ENCODE results near the gene TYK2. TPM values are rescaled to one million over a fixed set of nuclear protein-coding genes. Genes with fewer than 3 reads are reported as not detected.
"Not testable (repeated sequence)": the region's sequence is repeated elsewhere in the genome, so short reads cannot be mapped to it uniquely, and the experiment has no call there.

TYK2 gene
- total RNA-seq, 1 donor = 93.2 TPM

DNA sequence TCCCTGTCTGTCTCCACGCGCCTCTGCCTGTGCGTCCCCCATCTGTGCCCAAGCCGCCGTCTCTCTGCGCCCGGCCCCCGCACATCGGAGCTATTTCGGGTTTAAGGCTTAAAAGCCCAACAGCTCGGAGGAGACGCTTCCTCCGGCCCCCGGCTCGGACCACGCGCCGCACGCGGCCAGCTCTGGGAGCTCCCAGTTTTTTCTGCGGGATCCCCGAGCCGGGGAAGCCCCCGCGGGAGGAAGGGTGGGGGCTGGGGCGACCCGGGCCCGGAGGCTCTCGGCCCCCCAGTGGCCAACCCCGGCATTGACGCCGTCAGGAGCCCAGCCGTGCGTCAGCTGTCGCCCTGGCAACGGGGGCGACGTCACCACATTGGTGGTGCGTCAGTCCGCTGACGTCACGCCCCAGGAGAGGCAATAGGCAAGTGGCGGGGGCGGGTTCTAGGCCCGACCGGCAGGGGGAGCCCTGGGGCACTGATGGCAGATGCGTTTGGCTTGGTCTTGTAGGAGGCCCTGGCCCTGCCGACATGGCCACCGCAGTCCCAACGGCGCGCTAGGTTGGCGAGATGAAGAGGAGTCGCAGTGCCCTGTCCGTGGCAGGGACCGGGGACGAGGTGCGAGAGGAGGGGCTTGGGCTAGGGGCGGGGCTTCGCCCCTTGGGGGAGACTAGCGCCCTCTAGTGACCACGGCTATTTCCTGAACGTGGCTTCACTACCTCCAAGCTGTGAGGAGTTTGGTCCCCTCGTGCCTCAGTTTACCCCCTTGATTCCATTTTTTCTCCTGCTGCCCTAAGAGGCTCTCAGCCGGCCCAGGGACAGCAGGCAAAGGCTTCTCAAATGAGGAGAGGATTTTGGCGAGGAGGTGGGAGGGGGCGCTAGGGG lies 36.2 kb upstream of the TYK2 start:
- peaks cover 75% of the 10 kb centered on the region for H3K4me1 ChIP-seq (ENCODE audit: insufficient read depth, low read length)
- H3K9me3 ChIP-seq (ENCODE audit: low read depth, low read length) = no peaks in the 10 kb centered on the region
- peak overlapping the region; percentile 30 for H3K4me3 ChIP-seq (ENCODE audit: low read length)
- H3K27me3 ChIP-seq (ENCODE audit: insufficient read depth, low read length) = peaks cover 42% of the 10 kb centered on the region

DNA sequence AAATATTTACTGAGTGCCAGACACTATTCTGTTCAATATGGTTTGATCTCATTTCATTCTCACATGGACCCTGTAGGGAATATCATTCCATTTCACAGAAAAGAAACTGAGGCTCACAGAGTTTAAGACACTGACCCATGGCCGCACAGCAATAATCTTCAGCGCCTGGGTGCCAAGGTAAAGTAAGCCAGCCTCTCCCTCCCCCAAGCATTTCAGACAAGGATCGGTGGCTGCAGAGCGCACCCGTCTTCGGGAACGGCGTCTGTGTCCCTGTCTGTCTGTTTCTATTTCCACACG lies 35.7 kb upstream of the TYK2 start:
- H3K27me3 ChIP-seq (ENCODE audit: insufficient read depth, low read length) = peaks cover 36% of the 10 kb centered on the region
- no peaks in the 10 kb centered on the region for H3K9me3 ChIP-seq (ENCODE audit: low read depth, low read length)
- peak overlapping the region; percentile 30 for H3K4me3 ChIP-seq (ENCODE audit: low read length)
- H3K4me1 ChIP-seq (ENCODE audit: insufficient read depth, low read length) = peaks cover 75% of the 10 kb centered on the region

DNA sequence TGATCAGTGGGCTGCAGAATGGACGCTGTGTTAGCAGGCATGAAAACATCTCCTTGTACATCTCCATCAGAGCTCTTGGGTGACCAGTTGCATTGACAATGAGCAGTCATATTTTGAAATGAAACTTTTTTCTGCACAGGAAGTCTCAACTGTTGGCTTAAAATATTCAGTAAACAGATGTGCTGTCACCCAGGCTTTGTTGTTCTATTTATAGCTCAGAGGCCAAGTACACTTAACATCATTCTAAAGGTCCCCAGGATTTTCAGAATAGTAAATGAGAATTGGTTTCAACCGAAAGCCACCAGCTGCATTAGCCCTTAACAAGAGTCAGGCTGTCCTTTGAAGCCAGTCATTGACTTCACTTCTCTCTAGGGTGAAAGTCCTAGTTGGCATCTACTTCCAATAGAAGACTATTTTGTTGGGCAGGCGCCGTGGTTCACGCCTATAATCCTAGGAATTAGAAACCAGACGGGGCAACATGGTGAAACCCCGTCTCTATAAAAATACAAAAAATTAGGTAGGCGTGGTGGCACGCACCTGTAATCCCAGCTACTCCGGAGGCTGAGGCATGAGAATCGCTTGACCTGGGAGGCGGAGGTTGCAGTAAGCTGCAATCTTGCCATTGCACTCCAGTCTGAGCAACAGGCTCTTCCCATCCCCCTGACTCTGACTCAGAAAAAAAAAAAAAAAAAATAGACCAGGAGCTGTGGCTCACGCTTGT lies 32.0 kb upstream of the TYK2 start:
- Histone ChIP-seq H3K4me1 (ENCODE audit: insufficient read depth, low read length) (peaks cover 79% of the 10 kb centered on the region), H3K4me3 (ENCODE audit: low read length) (no peak overlapping the region), H3K27me3 (ENCODE audit: insufficient read depth, low read length) (peaks cover 6% of the 10 kb centered on the region), H3K9me3 (ENCODE audit: low read depth, low read length) (no peaks in the 10 kb centered on the region)

DNA sequence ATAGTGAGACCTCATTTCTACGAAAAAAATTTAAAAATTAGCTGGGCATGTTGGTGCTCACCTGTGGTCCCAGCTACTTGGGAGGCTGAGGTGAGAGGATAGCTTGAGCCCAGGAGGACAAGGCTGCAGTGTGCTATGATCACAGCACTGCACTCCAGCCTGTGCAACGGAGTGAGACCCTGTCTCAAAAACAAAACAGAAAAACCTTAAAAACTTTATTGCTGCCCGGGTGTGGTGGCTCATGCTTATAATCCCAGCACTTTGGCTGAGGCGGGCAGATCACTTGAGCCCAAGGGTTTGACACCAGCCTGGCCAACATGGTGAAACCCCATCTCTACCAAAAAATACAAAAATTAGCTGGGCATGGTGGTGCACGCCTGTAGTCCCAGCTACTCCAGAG lies 30.9 kb upstream of the TYK2 start:
- not testable (repeated sequence) for H3K27me3 ChIP-seq (ENCODE audit: insufficient read depth, low read length); H3K9me3 ChIP-seq (ENCODE audit: low read depth, low read length); H3K4me3 ChIP-seq (ENCODE audit: low read length)
- H3K4me1 ChIP-seq (ENCODE audit: insufficient read depth, low read length) = peaks cover 78% of the 10 kb centered on the region

DNA sequence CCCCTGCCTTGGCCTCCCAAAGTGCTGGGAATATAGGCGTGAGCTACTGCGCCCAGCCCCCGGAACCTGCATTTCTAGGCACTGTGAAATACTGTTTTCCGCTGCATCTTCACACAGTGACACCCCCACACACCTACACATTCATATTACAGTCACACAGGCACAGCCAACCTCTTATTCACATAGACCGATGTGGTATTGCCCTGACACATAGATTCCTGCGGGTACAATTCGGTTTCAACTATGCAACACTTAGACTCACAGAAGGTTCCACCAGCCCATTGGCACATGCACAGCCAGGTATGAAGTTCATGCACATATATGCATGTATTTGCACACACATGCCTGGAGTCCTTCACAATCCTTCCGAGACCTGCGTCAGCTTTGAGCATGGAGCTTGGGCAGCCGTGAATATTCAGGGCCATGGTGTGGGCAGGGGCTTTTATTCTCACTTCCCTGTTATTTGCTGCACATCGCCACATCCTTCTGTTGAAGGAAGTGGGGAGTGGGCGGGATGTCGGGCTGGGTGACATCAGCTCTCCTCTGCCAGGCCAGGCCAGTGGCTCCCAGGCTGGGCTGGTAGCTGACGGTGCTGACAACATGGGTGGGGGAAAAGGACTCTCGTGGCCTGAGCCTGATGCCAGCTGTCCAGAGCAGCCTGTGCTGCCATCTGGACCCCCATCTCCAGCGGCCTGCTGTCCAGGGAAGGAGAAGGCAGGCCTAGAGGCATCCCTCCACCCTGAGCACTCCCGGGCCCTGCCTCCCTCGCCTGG lies 28.3 kb upstream of the TYK2 start:
- H3K9me3 ChIP-seq (ENCODE audit: low read depth, low read length) = no peaks in the 10 kb centered on the region
- no peaks in the 10 kb centered on the region for H3K27me3 ChIP-seq (ENCODE audit: insufficient read depth, low read length)
- H3K4me3 ChIP-seq (ENCODE audit: low read length) = no peak overlapping the region
- peaks cover 93% of the 10 kb centered on the region for H3K4me1 ChIP-seq (ENCODE audit: insufficient read depth, low read length)

DNA sequence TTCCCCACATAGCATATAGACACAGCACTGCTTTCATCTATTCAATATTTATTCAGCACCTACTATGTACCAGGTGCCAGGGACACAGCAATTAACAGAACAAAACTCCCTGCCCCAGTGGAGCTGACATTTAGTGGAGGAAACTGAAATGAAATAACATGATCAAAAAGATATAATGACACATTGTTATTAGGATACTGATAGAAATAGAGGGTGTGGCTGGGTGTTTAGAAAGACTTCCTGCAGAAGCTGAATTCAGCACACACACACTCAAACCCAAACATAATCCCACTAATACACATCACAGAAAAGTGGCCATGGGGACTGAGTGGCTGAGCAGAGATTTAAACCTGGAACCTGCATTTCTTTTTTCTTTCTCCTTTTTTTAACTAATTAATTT lies 26.7 kb upstream of the TYK2 start:
- no peaks in the 10 kb centered on the region for H3K27me3 ChIP-seq (ENCODE audit: insufficient read depth, low read length)
- H3K4me1 ChIP-seq (ENCODE audit: insufficient read depth, low read length) = peaks cover 92% of the 10 kb centered on the region
- no peaks in the 10 kb centered on the region for H3K9me3 ChIP-seq (ENCODE audit: low read depth, low read length)
- H3K4me3 ChIP-seq (ENCODE audit: low read length) = no peak overlapping the region

DNA sequence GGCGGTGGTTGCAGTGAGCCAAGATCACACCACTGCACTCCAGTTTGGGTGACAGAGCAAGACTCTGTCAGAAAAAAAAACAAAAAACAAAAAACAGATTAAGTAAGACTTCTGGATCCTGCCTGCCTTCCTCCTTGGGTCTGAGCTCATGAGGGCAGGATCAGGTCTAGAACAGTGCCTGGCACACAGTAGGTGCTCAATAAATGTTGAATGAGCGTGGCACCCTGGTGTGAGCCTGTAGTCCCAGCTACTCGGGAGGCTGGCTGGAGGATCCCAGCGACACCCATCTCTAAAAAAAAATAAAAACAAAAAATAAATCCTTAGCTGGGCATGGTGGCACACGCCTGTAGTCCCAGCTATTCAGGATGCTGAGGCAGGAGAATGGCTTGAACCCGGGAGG lies 25.8 kb upstream of the TYK2 start:
- peaks cover 92% of the 10 kb centered on the region for H3K4me1 ChIP-seq (ENCODE audit: insufficient read depth, low read length)
- H3K9me3 ChIP-seq (ENCODE audit: low read depth, low read length) = no peaks in the 10 kb centered on the region
- no peak overlapping the region for H3K4me3 ChIP-seq (ENCODE audit: low read length)
- H3K27me3 ChIP-seq (ENCODE audit: insufficient read depth, low read length) = no peaks in the 10 kb centered on the region

DNA sequence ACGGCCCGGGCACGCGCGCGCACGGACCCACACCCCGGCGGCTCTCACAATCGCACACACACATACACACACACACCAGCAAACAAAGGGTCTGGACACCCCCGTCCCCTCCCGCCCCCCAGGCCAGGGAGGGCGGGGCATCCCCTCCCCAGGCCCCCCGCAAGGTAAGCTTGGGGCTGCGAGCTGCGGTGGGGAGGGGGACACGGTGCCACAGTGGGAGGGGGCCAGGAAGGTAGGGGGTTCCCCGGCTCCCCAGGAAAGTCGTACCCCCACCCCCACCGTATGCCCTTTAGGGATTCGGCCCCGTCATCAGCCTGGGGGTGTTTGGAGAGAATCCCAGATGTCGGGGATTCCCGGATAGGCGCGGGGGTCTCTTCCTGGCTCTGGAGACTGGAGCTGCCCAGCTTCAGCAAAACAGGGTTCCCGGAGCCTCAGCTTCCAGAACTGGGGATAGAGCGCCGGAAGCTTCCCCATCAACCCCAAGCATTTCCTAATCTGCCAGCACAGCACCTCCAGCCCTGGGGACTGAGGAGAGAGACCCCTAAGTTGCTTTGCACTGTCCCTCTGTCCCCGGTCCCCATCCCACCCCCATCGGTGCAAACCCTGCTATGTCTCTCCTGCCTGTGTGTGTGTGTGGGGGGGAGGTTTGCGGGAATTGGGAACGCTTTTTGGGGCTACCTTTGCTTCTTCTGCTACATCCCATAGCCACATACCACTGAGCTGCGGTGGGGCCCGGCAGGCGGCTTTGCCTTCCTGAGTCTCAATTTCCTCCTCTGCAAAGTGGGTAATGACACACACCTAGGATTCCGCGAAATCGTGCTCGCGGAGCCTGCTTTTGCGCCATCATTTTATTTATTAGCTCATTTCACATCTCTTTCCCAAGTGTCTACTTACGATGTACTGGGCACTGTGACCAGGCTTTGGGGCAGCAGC lies 24.8 kb upstream of the TYK2 start:
- Histone ChIP-seq H3K9me3 (ENCODE audit: low read depth, low read length) (no peaks in the 10 kb centered on the region), H3K27me3 (ENCODE audit: insufficient read depth, low read length) (no peaks in the 10 kb centered on the region), H3K4me3 (ENCODE audit: low read length) (no peak overlapping the region), H3K4me1 (ENCODE audit: insufficient read depth, low read length) (peaks cover 92% of the 10 kb centered on the region)

DNA sequence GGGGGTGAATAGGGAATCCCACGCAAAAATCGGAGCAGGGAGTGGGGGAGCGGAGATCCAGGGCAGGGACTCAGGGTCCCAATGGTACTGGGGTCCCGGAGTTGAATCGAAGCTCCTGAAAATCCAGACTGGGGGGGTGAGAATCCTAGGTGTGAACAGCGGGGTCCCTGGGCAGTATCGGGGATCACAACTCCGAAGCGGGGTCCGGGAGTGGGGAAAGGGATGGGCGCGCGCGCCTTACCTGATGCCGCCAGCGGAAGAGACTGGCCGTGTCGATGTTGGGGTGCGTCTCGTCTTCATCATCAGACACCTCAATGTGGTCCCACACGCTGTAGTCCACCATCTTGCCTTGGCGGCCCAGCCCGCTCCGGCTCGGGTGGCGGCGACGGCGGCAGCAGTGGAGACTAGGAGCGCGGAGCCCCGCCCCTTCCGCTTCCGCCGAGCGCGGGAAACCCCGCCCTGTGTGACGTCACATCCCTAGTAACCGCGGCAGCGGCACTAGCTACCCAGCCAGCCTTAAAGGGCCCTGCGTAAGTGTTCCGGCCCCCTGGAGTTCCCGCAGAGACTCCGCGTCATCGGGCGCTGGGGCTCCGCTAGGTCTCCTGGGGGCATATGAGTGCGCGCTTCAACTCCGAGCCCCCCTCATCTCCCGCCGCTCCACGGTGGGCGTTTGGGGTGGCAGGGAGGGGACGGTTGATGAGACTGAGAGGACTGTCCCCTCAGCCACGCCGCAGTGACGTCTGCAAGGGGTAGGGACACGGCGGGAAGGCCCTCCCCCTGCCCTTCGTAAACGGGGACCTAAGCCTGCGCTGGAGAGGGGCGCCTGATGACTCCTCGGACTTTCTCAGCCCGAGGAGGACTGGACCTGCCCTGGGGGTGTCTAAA lies 23.0 kb upstream of the TYK2 start, which contains the start of gene CDC37:
CDC37 (minus strand) TSS at position 406 of the 885 bp plus-strand sequence; CDS start at position 343, 63 bp downstream.
- H3K9me3 ChIP-seq (ENCODE audit: low read depth, low read length) = no peaks in the 10 kb centered on the region
- no peaks in the 10 kb centered on the region for H3K27me3 ChIP-seq (ENCODE audit: insufficient read depth, low read length)
- H3K4me3 ChIP-seq (ENCODE audit: low read length) = peak within 1 kb of the TSS; percentile 94
- peaks cover 78% of the 10 kb centered on the region for H3K4me1 ChIP-seq (ENCODE audit: insufficient read depth, low read length)

DNA sequence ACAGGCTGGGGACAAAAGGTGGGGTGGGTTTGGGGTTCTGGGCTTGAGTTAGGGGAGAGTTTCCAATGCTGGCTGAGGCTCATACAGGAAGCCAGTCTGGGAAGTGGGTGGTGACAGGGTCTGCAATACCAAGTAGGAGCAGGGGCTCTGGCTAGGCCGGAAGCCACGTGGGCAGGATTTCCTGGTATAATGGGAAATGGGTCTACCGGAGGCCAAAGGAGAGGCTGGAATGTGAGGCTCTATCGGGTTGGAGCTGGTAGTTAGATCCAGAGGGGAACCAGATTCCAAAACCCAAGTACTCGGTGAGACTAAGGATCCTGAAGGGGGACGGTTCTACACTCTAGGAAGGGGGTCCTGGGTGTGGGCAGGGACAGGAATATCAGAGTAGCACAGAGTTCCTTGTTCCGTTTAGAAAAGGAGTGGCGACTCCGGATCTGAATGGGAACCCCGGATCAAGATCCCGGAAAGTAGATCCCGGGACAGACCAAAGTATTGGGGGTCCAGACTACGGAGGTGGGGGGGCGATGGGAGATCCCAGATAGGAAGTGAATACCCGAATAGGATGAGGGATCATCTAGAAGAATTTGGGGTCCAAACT lies 22.2 kb upstream of the TYK2 start:
- Histone ChIP-seq H3K9me3 (ENCODE audit: low read depth, low read length) (no peaks in the 10 kb centered on the region), H3K27me3 (ENCODE audit: insufficient read depth, low read length) (no peaks in the 10 kb centered on the region), H3K4me1 (ENCODE audit: insufficient read depth, low read length) (peaks cover 70% of the 10 kb centered on the region), H3K4me3 (ENCODE audit: low read length) (peak overlapping the region; percentile 94)

DNA sequence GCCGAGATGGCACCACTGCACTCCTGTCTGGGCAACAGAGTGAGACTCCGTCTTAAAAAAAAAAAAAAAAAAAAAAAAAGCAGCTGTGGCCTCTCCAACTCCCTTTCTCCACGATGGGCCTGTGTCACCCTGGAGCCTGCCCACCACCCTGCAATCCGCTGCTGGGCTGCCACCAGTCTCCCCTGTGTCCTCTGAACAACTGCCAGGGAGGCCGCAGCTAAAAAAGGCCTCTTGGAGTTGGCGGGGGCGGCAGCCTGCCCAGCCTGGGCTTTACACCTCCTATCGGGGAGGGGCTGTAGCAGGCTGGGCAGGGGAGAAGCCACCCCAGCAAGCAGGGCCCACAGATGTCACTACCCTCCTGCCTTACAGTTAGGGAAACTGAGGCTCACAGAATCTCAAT lies 19.5 kb upstream of the TYK2 start:
- Histone ChIP-seq H3K9me3 (ENCODE audit: low read depth, low read length) (no peaks in the 10 kb centered on the region), H3K4me3 (ENCODE audit: low read length) (no peak overlapping the region), H3K27me3 (ENCODE audit: insufficient read depth, low read length) (no peaks in the 10 kb centered on the region), H3K4me1 (ENCODE audit: insufficient read depth, low read length) (peaks cover 45% of the 10 kb centered on the region)

DNA sequence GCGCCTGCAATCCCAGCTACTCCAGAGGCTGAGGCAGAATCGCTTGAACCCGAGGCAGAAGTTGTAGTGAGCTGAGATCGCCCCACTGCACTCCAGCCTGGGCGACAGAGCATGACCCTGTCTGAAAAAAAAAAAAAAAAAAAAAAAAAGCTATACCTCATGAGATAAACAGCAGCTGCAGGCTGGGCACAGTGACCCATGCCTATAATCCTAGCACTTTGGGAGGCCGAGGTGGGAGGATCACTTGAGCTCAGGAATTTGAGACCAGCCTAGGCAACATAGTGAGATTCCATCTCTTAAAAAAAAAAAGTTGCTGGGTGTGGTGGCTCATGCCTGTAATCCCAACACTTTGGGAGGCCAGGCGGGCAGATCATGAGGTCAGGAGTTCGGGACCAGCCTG lies 19.0 kb upstream of the TYK2 start:
- H3K9me3 ChIP-seq (ENCODE audit: low read depth, low read length); H3K4me3 ChIP-seq (ENCODE audit: low read length); H3K27me3 ChIP-seq (ENCODE audit: insufficient read depth, low read length): not testable (repeated sequence)
- peaks cover 41% of the 10 kb centered on the region for H3K4me1 ChIP-seq (ENCODE audit: insufficient read depth, low read length)

DNA sequence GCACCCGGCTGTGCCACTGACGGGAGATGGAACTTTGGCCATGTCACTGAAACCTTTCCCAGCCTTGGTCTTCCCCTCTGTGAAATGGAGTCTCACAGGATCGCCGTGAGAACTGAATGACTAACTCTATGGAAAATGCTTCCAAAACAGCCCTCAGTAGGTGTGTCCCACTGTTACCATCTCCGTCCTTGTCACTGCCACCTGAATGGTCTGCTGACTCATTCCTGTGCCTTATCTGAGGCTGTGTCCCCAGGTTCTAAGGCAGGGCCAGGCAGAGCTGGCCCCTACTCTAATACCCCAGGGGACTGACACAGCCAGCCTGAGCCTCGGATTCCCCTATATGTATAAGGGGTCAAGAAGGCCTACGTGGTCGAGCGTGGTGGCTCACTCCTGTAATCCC lies 18.4 kb upstream of the TYK2 start:
- H3K4me1 ChIP-seq (ENCODE audit: insufficient read depth, low read length) = peaks cover 36% of the 10 kb centered on the region
- H3K9me3 ChIP-seq (ENCODE audit: low read depth, low read length) = no peaks in the 10 kb centered on the region
- H3K27me3 ChIP-seq (ENCODE audit: insufficient read depth, low read length) = no peaks in the 10 kb centered on the region
- H3K4me3 ChIP-seq (ENCODE audit: low read length) = no peak overlapping the region
